Sigmoid colon (tissue), 4 donors: ENCODE data around the gene TNFRSF12A.

Experiments
- EP300 ChIP-seq, 4 donors: sonication (generic); formaldehyde crosslinking; IDR thresholded peaks; one replicate each; pipeline ENCODE4 v1.6.1; 2017; ENCODE audit warnings: antibody characterized with exemption in 4 of 4
- POLR2A ChIP-seq, 2 donors: fragments of 450-650 bp; IDR thresholded peaks; one replicate each; pipeline ENCODE4 v1.6.1; 2016; ENCODE audit warnings: antibody characterized with exemption in 2 of 2, mild to moderate bottlenecking in 2 of 2, moderate library complexity in 2 of 2
- POLR2AphosphoS5 ChIP-seq, 4 donors: sonication (generic); formaldehyde crosslinking; IDR thresholded peaks; one replicate each; pipeline ENCODE4 v1.6.1; 2017; ENCODE audit warnings: antibody characterized with exemption in 4 of 4
- TF ChIP-seq, protein P1 (sequence below), 4 experiments: fragments of 450-650 bp in 3 of 4; fragments of 200-600 bp in 1 of 4; IDR thresholded peaks; one replicate each; pipeline ENCODE4 v1.5.1; 2016 to 2019; ENCODE audit warnings: antibody characterized with exemption in 4 of 4, mild to moderate bottlenecking in 3 of 4, moderate library complexity in 2 of 4

DNA sequence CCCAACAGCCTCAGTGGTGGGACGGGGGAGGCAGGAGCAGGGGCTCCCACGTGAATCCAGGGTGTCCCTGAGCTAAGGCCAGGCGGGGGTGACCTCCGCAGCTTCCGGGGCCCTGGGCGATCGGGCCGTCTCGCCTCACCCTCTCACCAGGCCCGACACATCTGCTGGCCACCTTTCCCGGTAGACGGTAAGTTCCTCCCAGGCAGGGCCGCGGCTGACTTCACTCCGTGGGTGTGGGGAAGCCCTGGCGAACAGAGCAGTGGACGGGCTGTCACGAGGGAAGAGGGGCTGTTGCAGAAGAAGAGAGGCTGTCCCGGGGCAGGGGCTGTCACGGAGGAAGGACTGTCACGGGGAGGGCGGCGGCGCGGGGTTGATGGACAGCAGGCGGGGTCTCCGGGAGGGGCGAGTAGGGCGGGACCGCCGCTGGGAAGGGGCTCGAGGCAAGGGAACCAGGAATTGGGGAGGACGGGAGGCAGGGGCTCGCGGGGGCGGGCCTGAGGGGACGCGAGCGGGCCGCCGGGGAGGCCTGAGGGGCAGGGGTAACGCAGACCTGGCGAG, 40.4 kb upstream of the TNFRSF12A start:
- TF ChIP-seq POLR2A (IDR thresholded peaks at IDR 0.05) (no peak), POLR2AphosphoS5 (IDR thresholded peaks at IDR 0.05) (no peak), EP300 (IDR thresholded peaks at IDR 0.05) (no peak)
- TF ChIP-seq, protein P1, sequence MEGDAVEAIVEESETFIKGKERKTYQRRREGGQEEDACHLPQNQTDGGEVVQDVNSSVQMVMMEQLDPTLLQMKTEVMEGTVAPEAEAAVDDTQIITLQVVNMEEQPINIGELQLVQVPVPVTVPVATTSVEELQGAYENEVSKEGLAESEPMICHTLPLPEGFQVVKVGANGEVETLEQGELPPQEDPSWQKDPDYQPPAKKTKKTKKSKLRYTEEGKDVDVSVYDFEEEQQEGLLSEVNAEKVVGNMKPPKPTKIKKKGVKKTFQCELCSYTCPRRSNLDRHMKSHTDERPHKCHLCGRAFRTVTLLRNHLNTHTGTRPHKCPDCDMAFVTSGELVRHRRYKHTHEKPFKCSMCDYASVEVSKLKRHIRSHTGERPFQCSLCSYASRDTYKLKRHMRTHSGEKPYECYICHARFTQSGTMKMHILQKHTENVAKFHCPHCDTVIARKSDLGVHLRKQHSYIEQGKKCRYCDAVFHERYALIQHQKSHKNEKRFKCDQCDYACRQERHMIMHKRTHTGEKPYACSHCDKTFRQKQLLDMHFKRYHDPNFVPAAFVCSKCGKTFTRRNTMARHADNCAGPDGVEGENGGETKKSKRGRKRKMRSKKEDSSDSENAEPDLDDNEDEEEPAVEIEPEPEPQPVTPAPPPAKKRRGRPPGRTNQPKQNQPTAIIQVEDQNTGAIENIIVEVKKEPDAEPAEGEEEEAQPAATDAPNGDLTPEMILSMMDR (IDR thresholded peaks at IDR 0.05) = no peak
